GM21529 (cell line): ENCODE measurements around the gene SLC25A23.
"Not testable (repeated sequence)": the region's sequence is repeated elsewhere in the genome, so short reads cannot be mapped to it uniquely, and the experiment has no call there.

Experiments used
- ATAC-seq: cut with Tn5 transposase; IDR thresholded peaks from one replicate; pipeline ENCODE4 v1.9.1; 2021; ENCODE audit not compliant: unreplicated experiment

Gene SLC25A23

DNA sequence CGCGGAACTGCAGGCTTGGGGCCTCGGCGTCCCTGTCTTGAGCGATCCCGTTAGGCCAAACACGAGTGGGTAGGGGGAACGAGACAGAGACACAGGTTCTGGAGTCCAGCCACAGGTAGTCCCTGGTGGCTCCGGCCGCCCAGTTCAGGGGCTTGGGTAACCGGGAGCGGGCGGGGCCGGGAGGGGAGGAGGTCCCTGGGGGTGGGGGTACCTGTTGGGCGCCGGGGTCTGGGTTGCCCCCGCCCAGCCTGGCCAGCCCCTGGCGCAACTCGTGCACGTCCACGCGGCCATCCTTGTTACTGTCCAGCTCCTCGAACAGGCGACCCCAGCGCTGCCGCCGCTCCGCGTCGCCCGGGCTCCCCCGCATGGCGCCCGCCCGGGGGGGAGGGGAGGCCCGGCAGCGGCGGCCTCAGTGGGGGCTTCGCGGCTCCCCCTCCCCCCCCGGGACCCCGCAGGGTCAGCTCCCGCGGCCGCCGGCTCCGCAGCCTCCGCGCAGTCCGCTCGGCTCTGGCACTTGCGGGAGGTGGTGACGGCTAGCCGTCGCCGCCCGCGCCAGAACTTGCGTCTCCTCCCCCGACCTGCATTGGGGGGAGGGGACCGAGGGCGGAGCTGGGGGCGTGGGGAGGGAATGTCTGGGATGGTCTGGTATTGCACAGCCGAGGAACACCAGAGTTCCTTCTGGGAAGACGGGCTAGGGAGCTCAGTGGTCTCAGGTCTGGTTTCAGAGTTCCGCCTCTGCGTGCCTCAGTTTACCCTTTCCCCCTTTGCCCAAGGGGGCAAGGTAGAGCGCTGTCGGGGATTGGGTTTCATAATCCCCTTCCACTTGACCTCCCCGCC is at the start of gene SLC25A23:
Gene SLC25A23, minus strand, starts transcription at position 531 of the 837 bp plus-strand sequence. Its CDS starts 164 bp downstream, at position 367.
- peak; percentile 31 for ATAC-seq

DNA sequence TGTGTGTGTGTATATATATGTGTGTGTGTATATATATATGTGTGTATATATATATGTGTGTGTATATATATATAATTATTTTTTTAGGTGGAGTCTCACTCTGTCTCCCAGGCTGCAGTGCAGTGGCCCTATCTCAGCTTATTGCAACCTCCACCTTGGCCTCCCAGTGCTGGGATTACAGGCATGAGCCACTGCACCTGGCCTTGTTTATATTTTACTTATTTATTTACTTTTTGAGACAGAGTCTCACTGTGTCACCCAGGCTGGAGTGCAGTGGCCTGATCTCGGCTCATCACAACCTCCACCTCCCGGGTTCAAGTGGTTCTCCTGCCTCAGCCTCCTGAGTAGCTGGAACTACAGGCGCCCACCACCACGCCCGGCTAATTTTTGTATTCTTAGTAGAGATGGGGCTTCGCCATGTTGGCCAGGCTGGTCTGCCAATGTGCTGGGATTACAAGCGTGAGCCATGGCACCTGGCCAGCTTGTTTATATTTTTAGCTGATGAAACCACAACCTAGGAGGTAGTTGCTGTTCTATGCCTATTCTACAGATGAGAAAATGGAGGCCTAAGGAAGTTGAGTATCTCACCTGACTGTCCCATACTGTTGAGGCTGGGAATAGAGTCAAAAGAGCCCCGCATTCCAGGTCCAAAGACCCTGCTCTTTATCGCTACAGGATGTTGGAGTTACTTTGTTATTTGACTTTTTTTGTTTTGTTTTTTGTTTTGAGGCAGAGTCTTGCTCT is 48.6 kb upstream of the SLC25A23 start:
- ATAC-seq: not testable (repeated sequence)

DNA sequence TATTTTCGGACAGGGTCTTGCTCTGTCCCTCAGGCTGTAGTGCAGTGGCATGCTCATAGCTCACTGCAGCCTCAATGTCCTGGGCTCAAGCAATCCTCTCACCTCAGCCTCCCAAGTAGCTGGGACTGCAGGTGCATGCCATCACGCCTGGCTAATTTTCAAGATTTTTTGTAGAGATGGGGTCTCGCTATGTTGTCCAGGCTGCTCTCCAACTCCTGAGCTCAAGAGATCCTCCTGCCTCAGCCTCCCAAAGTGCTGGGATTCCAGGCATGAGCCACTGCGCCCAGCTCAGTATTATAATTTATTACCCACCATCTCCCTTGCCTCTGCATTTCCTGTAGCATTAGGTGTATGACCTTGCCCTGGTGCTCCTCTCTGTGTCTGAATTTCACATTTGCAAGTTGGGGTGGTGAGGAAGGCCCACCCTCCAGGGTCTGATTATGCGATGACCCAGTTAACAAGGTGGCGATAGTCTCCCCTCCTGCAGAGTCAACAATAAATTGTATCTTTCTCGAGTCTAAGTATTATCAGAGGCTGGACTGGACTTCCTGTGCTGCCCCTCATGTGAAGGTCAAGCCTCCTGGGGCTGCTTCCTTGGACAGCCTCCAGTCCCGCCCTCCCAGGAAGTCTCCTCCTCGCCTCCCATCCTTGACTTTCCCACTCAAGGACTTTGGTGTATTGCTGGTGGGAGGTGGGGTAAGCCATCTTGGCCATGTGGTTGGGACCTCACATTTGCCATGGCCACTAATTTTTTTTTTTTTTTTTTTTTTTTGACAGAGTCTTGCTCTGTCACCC is 44.0 kb upstream of the SLC25A23 start:
- ATAC-seq: no peak

DNA sequence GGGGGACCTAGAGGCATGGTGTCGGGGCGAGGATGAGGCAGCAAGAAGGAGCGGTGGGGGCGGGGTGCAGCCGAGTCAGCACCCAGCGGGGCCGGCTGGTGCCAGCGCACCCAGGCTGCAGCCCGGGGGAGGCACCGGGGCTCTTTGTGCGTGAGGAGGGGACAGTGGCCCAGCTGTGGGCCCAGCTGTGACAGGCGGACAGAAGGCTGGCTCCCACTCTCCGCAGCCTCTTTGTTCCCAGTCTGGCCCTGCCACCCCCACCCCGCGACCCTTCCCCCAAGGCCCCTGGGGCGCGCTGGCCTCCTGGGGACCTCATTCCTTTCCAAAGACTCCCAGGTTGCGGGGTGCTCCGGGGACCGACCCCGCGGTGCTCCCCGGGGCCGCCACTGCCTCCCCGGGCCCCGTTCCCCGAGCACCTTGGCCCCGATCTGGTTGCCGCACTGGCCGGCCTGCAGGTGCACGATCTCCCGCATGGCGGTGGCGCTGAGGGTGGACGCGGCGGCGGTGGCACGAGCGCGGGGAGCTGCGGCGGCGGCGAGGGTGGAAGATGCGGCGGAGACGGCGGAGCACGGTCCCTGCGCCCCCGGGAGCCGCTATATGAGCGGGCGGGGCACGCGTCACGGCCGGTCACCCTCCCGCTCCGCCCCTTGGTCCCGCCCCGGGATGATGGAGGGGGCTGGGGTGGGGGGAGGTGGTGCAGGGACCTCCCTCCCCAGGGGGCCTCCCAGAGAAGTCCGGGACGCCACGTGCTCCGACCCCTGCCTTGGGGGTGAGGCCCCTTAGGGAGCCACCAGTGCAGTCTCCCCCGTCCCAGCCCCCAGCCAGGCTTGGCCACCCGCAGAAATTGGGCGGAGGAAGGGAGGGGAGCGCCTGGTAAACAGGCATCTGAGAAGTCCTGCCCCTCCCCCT is 42.4 kb upstream of the SLC25A23 start, which contains the start of gene TUBB4A:
Gene TUBB4A, minus strand, starts transcription at position 570 of the 909 bp plus-strand sequence. Its CDS starts 97 bp downstream, at position 473.
- no peak for ATAC-seq

DNA sequence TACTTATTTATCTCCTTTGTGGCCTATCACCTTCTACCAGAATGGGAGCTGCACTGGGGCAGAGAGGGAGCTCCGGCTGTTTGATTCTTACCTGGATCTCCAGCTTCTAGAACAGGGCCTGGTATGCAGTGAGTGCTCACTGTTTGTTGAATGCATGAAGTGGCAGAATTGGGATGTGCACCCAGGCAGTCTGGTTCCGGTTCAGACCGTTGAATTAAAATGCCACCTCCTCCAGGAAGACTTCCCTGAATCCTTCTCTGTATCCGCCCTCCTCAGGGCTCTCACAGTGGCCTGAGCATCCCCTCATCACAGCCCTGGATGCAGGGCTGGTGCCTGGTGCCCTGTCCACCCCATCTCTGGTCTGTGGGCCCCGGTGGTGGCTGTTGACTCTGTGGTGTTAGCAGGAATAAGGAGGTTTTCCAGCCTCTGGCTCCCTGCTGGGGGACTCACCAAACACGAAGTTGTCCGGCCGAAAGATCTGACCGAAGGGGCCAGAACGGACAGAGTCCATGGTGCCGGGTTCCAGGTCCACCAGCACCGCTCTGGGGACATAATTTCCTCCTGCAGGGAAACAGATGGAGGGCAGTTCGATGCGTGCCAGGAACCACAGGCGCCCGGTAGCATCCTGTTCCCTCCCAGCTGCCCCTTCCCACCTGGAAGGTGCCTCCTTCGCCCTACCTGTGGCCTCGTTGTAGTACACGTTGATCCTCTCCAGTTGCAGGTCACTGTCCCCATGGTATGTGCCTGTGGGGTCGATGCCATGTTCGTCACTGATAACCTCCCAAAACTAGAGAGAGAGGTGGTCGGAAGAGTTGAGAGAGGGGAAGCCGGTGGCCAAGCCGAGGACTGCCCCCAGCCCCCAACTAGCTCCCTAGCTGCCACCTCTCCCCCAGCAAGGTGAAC is 41.5 kb upstream of the SLC25A23 start:
- ATAC-seq: no peak

DNA sequence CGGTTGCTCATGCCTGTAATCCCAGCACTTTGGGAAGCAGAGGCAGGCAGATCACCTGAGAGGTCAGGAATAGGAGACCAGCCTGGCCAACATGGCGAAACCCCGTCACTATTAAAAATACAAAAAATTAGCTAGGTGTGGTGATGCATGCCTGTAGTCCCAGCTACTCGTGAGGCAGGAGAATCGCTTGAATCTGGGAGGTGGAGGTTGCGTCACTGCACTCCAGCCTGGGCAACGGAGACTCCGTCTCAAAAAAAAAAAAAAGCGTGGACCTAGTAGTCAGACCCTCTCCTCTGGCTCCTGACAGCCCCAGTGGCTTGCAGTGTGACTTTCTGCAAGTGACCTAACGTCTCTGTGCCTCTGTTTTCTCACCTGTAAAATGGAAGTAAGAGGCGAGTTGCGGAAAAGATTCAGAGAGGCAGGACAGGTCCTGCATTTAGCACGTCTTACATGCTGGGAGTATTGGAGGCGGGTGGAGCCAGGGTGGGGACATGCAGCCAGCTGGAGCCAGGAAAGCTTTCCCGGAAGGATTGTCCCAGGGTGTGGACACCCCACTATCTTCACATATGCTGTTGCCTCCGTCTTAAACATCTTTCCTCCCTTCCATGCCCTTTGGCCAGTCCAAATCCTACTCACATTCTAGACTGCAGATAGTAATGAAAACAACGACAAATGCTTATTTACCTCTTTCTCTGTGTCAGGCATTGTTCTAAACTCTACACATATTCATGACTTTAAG is 39.6 kb upstream of the SLC25A23 start:
- ATAC-seq: no peak

DNA sequence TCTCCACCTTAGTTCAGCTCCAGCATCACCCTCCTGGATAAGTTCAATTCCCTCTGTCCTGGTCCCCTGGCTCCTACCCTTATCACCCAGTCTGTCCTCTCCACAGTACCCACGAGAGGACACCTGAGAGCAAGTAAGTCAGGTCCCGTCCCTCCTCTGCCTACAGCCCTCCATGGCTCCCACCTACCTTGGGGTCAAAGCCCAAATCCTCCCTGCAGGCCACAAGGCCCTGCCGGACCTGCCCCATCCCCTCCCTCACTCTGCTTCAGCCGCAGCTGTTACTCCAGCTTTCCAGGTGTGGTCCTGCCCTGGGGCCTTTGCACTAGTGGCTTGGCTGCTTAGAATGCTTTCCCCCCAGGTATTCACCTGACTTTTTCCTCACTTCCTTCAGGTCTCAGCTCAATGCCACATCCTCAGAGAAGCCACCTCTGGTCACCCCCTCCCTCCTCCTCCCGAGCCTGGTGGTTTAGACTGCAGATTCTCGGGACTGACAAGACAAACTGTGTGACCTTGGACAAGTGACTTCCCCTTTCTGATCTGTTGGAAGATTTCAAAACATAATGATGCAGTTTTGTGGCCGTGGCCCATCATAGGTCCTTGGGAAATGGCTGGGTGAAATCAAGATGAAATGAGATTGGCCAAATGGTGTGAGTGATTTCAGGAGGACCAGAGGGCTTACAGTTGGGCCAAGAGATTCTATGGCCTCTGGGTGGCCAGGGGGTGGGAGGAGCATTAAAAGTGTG is 38.9 kb upstream of the SLC25A23 start:
- ATAC-seq: no peak

DNA sequence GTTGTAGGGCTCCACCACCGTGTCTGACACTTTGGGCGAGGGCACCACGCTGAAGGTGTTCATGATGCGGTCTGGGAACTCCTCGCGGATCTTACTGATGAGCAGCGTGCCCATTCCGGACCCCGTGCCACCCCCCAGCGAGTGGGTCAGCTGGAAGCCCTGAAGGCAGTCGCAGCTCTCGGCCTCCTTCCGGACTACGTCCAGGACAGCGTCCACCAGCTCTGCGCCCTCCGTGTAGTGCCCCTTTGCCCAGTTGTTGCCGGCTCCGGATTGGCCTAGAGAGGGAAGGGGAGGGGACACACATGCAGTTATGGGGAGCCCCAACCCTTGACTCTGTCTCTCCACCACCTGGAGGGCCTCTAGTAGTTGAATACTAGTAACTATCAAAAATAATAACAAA is 36.4 kb upstream of the SLC25A23 start:
- no peak for ATAC-seq

DNA sequence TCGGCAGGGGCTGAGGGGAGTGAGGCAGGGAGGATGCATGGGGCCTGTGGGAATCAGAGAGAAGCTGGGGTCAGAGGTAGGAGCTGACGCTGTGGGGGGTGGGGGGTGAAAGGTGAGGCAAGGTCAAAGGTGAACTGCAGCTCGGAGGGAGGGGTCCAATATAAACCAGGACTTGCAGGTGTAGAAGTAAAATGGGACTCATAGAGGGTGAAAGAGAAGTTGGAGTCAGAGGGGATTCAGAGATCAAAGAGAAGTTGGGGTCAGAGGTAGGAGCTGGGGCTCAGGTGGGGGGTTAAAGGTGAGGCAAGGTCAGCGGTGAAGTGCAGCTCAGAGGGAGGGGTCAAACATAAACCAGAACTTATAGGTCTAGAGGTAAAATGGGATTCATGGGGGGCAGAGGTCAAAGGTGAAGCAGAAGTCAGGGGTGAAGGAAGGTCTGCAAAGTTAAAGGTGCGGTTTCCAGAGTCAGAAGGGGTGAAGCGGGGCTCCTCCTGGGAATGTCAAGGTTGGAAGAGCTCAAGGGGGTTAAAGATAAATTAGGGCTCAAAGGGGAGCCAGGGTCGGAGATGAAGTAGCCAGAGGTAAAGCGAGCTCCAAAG is 34.9 kb upstream of the SLC25A23 start:
- no peak for ATAC-seq

DNA sequence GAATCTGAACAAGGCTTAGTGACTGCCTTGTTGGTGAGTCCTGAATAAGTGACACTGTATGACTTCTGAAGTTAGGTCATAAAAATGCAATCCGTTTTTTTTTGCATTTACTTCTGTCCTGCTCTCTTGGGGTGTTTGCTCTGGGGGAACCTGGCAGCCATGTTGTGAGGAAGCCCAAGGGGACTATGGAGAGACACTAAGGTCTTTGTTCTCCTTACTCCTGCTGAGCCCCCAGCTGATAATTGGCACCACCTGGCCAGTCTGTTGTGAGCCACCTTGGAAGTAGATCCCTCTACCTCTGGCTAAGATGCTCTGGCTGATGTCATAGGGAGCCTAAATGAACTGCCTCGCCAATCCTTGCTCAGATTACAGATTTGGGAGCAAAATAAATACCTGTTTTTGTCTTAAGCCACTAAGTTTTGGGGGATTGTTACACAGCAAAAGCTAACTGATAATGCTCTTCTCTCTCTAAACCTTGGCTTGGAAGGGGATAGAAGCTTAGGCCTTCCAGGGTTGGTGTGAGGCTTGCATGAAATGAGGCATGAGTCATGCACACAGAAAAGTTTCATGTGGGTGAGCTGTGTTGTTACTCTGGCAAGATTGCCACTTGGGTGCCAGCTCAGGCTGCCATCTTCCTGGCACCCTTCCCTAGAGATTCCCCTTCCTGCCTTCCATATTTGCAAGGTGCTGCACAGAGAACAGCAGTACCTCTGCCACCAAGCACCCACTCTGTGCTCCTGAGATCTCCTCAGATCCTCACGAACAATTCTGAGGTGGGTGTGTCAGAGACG is 32.4 kb upstream of the SLC25A23 start:
- no peak for ATAC-seq

DNA sequence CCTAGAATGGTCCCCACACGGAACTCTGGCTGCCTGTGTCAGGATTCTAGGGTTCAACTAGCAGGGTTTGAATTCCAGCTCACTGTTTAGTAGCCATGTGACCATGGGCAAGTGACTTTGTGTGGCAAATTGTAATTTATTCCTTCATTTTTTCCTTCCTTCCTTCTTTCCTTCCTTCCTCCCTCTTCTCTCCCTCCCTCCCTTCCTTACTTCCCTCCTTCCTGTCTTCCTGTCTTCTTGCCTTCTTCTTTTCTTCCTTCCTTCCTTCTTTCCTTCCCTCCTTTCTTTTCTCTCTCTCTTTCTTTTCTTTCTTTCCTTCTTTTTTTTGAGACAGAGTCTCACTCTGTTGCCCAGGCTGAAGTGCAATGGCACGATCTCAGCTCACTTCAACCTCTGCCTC is 30.5 kb upstream of the SLC25A23 start:
- ATAC-seq: no peak

DNA sequence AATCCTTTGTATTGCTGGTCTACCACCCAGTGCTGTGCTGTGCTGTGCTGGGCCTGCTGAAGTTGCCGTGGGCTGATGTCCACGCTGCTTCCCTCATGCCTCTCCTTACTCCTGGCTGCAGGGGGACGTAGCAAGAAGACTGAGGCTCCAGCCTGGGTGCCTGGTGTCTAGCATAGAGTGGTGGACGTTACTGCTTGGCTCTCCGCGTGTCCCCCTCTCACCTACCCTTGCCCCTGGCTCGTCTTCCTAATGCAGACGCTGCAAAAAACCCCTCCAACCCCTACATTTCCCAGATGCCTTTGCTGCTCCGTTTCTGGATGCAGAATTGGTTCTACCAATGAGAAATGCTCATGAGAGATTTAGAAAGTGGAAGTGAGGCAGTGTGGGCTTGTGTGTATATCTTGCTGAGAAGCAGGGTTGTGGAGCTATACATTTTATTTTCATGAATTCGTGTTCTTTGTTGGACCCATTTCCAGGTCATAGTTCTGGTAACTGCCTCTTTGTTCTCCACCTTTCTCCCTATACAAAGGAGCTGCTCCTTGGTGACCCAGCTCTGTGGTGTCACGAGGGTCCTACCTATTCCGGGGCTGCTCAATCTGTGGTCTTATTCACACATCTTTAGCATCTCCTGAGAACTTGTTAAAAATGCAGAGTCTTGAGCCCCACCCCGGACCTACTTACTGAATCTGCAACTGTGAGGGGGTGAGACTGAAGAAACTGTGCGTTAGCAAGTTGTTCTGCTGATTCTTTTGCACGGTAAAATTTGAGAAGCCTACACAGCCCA is 29.9 kb upstream of the SLC25A23 start:
- ATAC-seq: peak; percentile 64

DNA sequence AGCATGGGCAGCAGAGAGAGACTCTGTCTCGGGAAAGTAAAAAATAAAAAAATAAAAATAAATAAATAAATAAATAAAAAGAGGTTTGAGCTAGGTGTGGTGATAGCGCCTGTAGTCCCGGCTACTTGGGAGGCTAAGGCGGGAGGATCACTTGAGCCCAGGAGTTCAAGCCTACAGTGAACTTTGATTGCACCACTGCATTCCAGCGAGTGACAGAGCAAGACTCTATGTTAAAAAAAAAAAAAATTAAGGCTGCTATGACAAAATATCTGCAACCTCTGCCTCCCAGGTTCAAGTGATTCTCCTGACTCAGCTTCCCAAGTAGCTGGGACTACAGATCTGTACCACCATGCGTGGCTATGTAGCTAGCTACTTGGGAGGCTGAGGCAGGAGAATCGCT is 25.2 kb upstream of the SLC25A23 start:
- no peak for ATAC-seq

DNA sequence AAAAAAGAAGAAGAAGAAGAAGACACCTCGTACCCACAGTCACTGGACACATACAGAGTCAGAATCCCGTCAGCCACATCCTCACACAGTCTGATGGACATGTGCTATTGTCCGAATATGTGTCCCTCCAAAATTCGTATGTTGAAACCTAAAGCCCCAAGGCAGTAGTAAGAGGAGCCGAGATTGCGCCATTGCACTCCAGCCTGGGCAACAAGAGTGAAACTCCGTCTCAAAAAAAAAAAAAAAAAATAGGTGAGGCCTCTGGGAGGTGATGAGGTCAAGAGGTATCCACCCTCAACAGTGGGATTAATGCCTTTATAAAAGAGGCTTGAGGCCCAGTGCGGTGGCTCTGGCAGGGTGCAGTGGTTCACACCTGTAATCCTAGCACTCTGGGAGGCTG is 24.6 kb upstream of the SLC25A23 start:
- ATAC-seq: no peak

DNA sequence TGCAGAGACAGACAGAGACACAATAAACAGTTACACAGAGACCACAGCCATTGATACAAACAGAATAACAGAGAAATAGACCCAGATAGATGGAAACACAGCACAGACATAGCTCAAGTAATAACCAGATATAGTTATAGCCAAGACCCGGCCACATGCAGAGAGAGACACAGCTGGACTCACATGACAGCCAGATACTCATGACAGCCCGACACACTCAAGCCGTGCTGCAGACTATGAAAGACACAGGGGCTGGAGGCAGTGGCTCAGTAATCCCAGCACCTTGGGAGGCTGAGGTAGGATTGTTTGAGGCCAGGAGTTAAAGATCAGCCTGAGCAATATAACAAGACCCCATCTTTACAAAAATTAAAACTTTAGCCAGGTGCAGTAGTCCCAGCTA is 23.6 kb upstream of the SLC25A23 start:
- ATAC-seq: no peak

DNA sequence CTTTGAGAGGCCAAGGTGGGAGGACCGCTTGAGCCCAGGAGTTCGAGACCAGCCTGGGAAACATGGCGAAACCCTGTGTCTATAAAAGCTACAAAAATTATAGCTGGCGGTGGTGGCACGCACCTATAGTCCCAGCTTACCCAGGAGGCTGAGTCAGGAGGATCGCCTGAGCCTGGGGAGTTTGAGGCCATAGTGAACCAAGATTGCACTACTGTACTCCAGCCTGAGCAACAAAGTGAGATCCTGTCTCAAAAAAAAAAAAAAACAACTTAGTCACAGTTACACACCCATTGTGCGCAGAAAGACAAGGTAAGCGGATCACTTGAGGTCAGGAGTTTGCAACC is 22.7 kb upstream of the SLC25A23 start:
- ATAC-seq: no peak
